PC-3 (cell line): ENCODE results near the gene HOXC13. TPM values are rescaled to one million over a fixed set of nuclear protein-coding genes. Genes with fewer than 3 reads are reported as not detected.

Experiments
- ATAC-seq: fragments of 200-7000 bp; cut with Tn5 transposase; 2 replicates; pipeline ENCODE4 v1.9.1; 2020; ENCODE audit warnings: mild to moderate bottlenecking, moderate library complexity
- BruUV-seq: library from RNA; stranded (reverse); fragments of 400-500 nt; replicated peaks from 2 replicates; lab custom pipeline; 2021; lab: Mats Ljungman, UMichigan
- CTCF ChIA-PET: fragments of 300-600 bp; sonication (Branson Sonifier 250); formaldehyde crosslinking; loops from one replicate; lab custom pipeline; 2022; ENCODE audit warnings: antibody characterized with exemption; lab: Charles Lee
- POLR2A ChIA-PET: fragments of 300-600 bp; sonication (Branson Sonifier 250); formaldehyde crosslinking; loops from one replicate; lab custom pipeline; 2022; ENCODE audit warnings: antibody characterized with exemption; ENCODE audit not compliant: unreplicated experiment; lab: Charles Lee
- DNase-seq: peaks from one replicate; pipeline ENCODE4 v3.0.0-alpha.2; 2015
- H2AFZ ChIP-seq: fragments of 300-600 bp; sonication (generic); 2 replicates; pipeline ENCODE4 v1.6.0; 2016; ENCODE audit warnings: antibody characterized with exemption, low read length
- H3F3A ChIP-seq: fragments of 300-600 bp; sonication (generic); one replicate; pipeline ENCODE4 v1.6.0; 2017; ENCODE audit warnings: antibody characterized with exemption, low read length, control low read depth, mild to moderate bottlenecking; ENCODE audit not compliant: unreplicated experiment
- H3K27ac ChIP-seq: fragments of 300-600 bp; sonication (generic); 2 replicates; pipeline ENCODE4 v1.5.1; 2016; ENCODE audit warnings: mild to moderate bottlenecking, low read length
- H3K27me3 ChIP-seq: fragments of 300-600 bp; sonication (generic); 2 replicates; pipeline ENCODE4 v1.6.1; 2016; ENCODE audit warnings: low read length, mixed read lengths
- H3K36me3 ChIP-seq: fragments of 300-600 bp; sonication (generic); 2 replicates; pipeline ENCODE4 v1.6.1; 2016; ENCODE audit warnings: low read depth, mixed run types, low read length, mixed read lengths
- H3K4me1 ChIP-seq: fragments of 300-600 bp; sonication (generic); 2 replicates; pipeline ENCODE4 v1.5.1; 2016; ENCODE audit warnings: low read length; ENCODE audit not compliant: insufficient read depth
- H3K4me2 ChIP-seq: fragments of 300-600 bp; sonication (generic); 2 replicates; pipeline ENCODE4 v1.6.0; 2016; ENCODE audit warnings: low read length
- H3K4me3 ChIP-seq: fragments of 300-600 bp; sonication (generic); 2 replicates; pipeline ENCODE4 v1.5.1; 2016; ENCODE audit warnings: mild to moderate bottlenecking, low read length, mixed read lengths
- H3K79me2 ChIP-seq: fragments of 300-600 bp; sonication (generic); 2 replicates; pipeline ENCODE4 v1.6.1; 2017; ENCODE audit warnings: low read length, mixed read lengths
- H3K9ac ChIP-seq: fragments of 300-600 bp; sonication (generic); 2 replicates; pipeline ENCODE4 v1.6.0; 2016; ENCODE audit warnings: mild to moderate bottlenecking, low read length
- H3K9me2 ChIP-seq: fragments of 300-600 bp; sonication (generic); replicated peaks from 2 replicates; pipeline ENCODE4 v1.6.1; 2016; ENCODE audit warnings: mixed run types, low read length, mixed read lengths
- H3K9me3 ChIP-seq: fragments of 300-600 bp; sonication (generic); 2 replicates; pipeline ENCODE4 v1.6.1; 2016; ENCODE audit warnings: low read length, mixed read lengths
- H4K20me1 ChIP-seq: fragments of 300-600 bp; sonication (generic); 2 replicates; pipeline ENCODE4 v1.6.1; 2016; ENCODE audit warnings: low read length, mixed read lengths
- CTCF ChIP-seq: fragments of 300-600 bp; sonication (generic); conservative IDR thresholded peaks from 2 replicates; pipeline ENCODE4 v1.5.1; 2017; ENCODE audit warnings: antibody characterized with exemption, low read depth, mild to moderate bottlenecking, low read length
- EZH2 ChIP-seq: fragments of 300-600 bp; sonication (generic); IDR thresholded peaks from one replicate; pipeline ENCODE4 v1.6.1; 2017; ENCODE audit warnings: antibody characterized with exemption, mild to moderate bottlenecking, low read length; ENCODE audit not compliant: unreplicated experiment
- EZH2phosphoT487 ChIP-seq: fragments of 300-600 bp; sonication (generic); IDR thresholded peaks from 2 replicates; pipeline ENCODE4 v1.6.1; 2018; ENCODE audit warnings: mild to moderate bottlenecking, antibody characterized with exemption, low read length, borderline replicate concordance
- intact Hi-C: fragments of 100-400 bp; cut with micrococcal nuclease; formaldehyde crosslinking; loops from 2 replicates; pipeline ENCODE4 v1.9.0; 2023
- total RNA-seq: library from RNA; depleted of rRNA; stranded (reverse); fragments of >200 nt; gene quantifications from 2 replicates; pipeline ENCODE4 v1.2.3, GENCODE V29; 2014

Gene HOXC13
- total RNA-seq, 1 experiment from 2014 or later, result 9.0 TPM

GRCh38 chr12:53986686-53987483 lies 48.3 kb downstream of the HOXC13 start:
- Histone ChIP-seq H4K20me1 (no peaks in the 10 kb centered on the region), H2AFZ (no peak overlapping the region), H3K4me3 (no peak overlapping the region), H3K9ac (no peak overlapping the region), H3K27ac (no peak overlapping the region), H3K27me3 (no peaks in the 10 kb centered on the region), H3K9me2 (no peaks in the 10 kb centered on the region), H3K4me2 (0 out of 2 replicates have a peak overlapping the region, but pooled peaks have one; percentile 78), H3K79me2 (peaks cover 15% of the 10 kb centered on the region), H3K4me1 (peaks cover 44% of the 10 kb centered on the region), H3K9me3 (no peaks in the 10 kb centered on the region), H3F3A (no peaks in the 10 kb centered on the region), H3K36me3 (no peaks in the 10 kb centered on the region)
- ChIA-PET CTCF (no interaction called here), POLR2A (no interaction called here)
- no peak for TF ChIP-seq EZH2
- TF ChIP-seq CTCF, result no peak
- TF ChIP-seq EZH2phosphoT487, result no peak
- DNase-seq, result no peak
- BruUV-seq, result no TSS peak
- intact Hi-C loops, result loop anchor here (5.0 kb wide), 1 partner anchor 45 kb away; no protein-coding TSS in a partner anchor
- no peak for ATAC-seq

GRCh38 chr12:53987787-53988230 lies 49.2 kb downstream of the HOXC13 start:
- no peaks in the 10 kb centered on the region for H4K20me1 ChIP-seq
- no peak overlapping the region for H3K9ac ChIP-seq
- H3K9me2 ChIP-seq, result no peaks in the 10 kb centered on the region
- BruUV-seq, result no TSS peak
- no peaks in the 10 kb centered on the region for H3F3A ChIP-seq
- no peak for ATAC-seq
- H3K4me1 ChIP-seq, result peaks cover 47% of the 10 kb centered on the region
- no peak overlapping the region for H3K4me3 ChIP-seq
- no peaks in the 10 kb centered on the region for H3K36me3 ChIP-seq
- no peaks in the 10 kb centered on the region for H3K9me3 ChIP-seq
- no peak overlapping the region for H3K27ac ChIP-seq
- peaks cover 24% of the 10 kb centered on the region for H3K79me2 ChIP-seq
- POLR2A ChIA-PET, result no interaction called here
- TF ChIP-seq EZH2 (no peak), EZH2phosphoT487 (no peak), CTCF (no peak)
- 0 out of 2 replicates have a peak overlapping the region, but pooled peaks have one; percentile 2 for H3K4me2 ChIP-seq
- no peak for DNase-seq
- CTCF ChIA-PET, result interaction anchor here (0.6 to 0.7 kb wide), 2 partner anchors 226 to 297 kb away, joined by 3 to 5 read pairs; no protein-coding TSS in a partner anchor
- no peaks in the 10 kb centered on the region for H3K27me3 ChIP-seq
- H2AFZ ChIP-seq, result no peak overlapping the region
- intact Hi-C loops, result loop anchor here (5.0 kb wide), 1 partner anchor 46 kb away; no protein-coding TSS in a partner anchor
